ENCODE measurements around the gene CD320.

DNA sequence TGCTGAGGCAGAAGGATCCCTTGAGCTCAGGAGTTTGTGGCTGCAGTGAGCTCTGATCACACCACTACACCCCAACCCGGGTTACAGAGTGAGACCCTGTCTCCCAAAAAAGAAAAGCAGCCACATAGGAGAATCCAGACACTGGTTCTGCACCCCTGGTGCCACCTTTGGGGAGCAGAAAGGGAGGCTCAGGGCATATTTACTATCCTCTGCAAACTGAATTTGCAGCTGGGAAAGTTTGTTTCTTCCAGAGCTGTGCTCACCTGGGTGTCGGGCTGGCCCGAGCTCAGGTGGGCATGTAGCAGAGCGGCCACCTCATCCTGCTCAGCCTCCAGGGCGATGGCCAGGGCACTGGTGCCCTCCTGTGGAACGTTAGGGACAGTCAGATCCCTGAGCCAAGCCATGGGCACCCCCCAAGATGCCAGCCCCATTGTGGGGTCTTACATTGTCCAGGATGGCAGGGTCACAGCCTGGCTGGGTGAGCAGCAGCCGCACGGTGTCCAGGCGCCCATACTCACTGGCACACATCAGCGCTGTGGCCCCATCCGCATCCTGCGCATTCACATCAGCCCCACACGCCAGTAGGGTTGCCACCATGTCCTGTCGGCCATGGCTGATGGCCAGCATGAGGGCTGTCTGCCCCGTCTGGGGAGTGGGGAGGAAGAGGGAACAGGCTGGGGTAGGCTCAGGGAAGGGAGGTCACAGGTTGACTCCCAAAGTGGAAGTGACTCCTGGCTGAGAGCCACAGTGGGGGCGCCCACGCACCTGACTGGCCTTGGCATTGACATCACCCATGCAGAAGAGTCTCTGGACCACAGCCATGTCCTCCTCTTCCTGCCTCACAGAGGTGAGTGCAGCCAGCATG is 16.3 kb upstream of the CD320 start:
- TF ChIP-seq TAF1 (IDR thresholded peaks at IDR 0.05; ENCODE audit: borderline replicate concordance, low read depth, low read length) (no peak), POLR2A (IDR thresholded peaks at IDR 0.05; ENCODE audit: low read depth, low read length) (peak; percentile 55), POLR2AphosphoS5 (IDR thresholded peaks at IDR 0.05; ENCODE audit: low read depth, low read length) (peak; percentile 49; the same call in 1 of the 2 replicates)
